Peyer's patch (tissue), 4 donors: ENCODE data around the gene IFI44.
A peak's percentile ranks its signal among the peaks of the same experiment; 100 is the strongest.

Experiments used
- POLR2A ChIP-seq, 2 donors: fragments of 450-650 bp; IDR thresholded peaks; one replicate each; pipeline ENCODE4 v1.5.1; 2017; ENCODE audit warnings: antibody characterized with exemption in 2 of 2, mild to moderate bottlenecking in 2 of 2, moderate library complexity in 2 of 2
- TF ChIP-seq, protein P1 (sequence below), 6 experiments: fragments of 450-650 bp in 4 of 6; fragments of 200-600 bp in 2 of 6; sonication (generic) in 1 of 6; IDR thresholded peaks; one replicate each; pipeline ENCODE4 v1.5.1; 2017 to 2019; ENCODE audit warnings: antibody characterized with exemption in 6 of 6, mild to moderate bottlenecking in 3 of 6, moderate library complexity in 1 of 6

DNA sequence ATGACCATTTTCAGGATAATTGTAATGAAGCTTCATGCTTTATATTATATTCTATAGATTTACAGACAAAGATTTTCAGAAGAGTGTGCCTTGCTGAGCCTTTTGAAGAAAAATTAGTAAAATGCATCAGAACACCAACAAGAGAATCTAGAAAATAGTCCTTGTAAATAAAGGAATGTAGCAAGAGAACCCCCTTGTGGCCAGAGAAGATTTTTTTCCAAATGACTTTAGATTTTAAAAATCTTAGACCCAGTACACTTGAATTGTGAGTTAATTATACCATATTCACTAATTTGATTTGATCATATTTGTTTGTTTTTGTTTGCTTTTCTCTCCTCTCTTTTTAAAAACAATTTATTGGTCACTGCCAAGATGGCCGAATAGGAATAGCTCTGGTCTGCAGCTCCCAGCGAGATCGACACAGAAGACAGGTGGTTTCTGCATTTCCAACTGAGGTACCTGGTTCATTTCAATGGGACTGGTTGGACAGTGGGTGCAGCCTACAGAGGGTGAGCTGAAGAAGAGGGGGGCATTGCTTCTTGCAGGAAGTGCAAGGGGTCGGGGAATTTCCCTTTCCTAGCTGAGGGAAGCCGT lies 42.2 kb upstream of the IFI44 start:
- TF ChIP-seq, protein P1, sequence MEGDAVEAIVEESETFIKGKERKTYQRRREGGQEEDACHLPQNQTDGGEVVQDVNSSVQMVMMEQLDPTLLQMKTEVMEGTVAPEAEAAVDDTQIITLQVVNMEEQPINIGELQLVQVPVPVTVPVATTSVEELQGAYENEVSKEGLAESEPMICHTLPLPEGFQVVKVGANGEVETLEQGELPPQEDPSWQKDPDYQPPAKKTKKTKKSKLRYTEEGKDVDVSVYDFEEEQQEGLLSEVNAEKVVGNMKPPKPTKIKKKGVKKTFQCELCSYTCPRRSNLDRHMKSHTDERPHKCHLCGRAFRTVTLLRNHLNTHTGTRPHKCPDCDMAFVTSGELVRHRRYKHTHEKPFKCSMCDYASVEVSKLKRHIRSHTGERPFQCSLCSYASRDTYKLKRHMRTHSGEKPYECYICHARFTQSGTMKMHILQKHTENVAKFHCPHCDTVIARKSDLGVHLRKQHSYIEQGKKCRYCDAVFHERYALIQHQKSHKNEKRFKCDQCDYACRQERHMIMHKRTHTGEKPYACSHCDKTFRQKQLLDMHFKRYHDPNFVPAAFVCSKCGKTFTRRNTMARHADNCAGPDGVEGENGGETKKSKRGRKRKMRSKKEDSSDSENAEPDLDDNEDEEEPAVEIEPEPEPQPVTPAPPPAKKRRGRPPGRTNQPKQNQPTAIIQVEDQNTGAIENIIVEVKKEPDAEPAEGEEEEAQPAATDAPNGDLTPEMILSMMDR (IDR thresholded peaks at IDR 0.05) = peak; percentile 11 to 49 (median 44)
- no peak for TF ChIP-seq POLR2A (IDR thresholded peaks at IDR 0.05)
